SU-DHL-6 (cell line): Measurements from ENCODE around the gene ADPRHL1.

Source experiments
- H2AFZ ChIP-seq: fragments of 200-600 bp; sonication (generic); 2 replicates; pipeline ENCODE4 v1.6.1; 2014; ENCODE audit warnings: low read depth, mild to moderate bottlenecking, moderate library complexity, mixed read lengths, antibody characterized with exemption, low read length; ENCODE audit not compliant: severe bottlenecking
- H3F3A ChIP-seq: fragments of 200-600 bp; shearing (Covaris generic); 2 replicates; pipeline ENCODE4 v1.6.0; 2016; ENCODE audit warnings: antibody characterized with exemption, mild to moderate bottlenecking; ENCODE audit not compliant: insufficient read depth
- H3K27ac ChIP-seq: fragments of 200-600 bp; sonication (generic); 2 replicates; pipeline ENCODE4 v1.5.1; 2016; ENCODE audit warnings: low read depth, mild to moderate bottlenecking, low read length, moderate library complexity, mixed read lengths
- H3K27me3 ChIP-seq: fragments of 200-600 bp; sonication (generic), shearing (Covaris generic); 2 replicates; pipeline ENCODE4 v1.6.0; 2014; ENCODE audit warnings: mild to moderate bottlenecking, low read length
- H3K36me3 ChIP-seq: fragments of 200-600 bp; sonication (generic); 2 replicates; pipeline ENCODE4 v1.6.1; 2014; ENCODE audit warnings: mild to moderate bottlenecking, low read length, mixed read lengths
- H3K4me2 ChIP-seq: fragments of 300-600, 200-600 bp; shearing (Covaris generic), sonication (generic); 2 replicates; pipeline ENCODE4 v1.6.0; 2014; ENCODE audit warnings: low read length, low read depth, mild to moderate bottlenecking; ENCODE audit not compliant: poor library complexity, severe bottlenecking
- H3K4me3 ChIP-seq: fragments of 200-600 bp; sonication (generic); 2 replicates; pipeline ENCODE4 v1.5.1; 2014; ENCODE audit warnings: antibody characterized with exemption, low read length, mild to moderate bottlenecking, mixed read lengths; ENCODE audit not compliant: insufficient read depth, poor library complexity, severe bottlenecking
- H3K79me2 ChIP-seq: fragments of 200-600 bp; sonication (generic); 2 replicates; pipeline ENCODE4 v1.6.1; 2014; ENCODE audit warnings: mild to moderate bottlenecking, low read length, moderate library complexity; ENCODE audit not compliant: insufficient read depth
- H3K9ac ChIP-seq: fragments of 200-600 bp; sonication (generic); 2 replicates; pipeline ENCODE4 v1.7.0; 2014; ENCODE audit warnings: mild to moderate bottlenecking, low read length
- H3K9me2 ChIP-seq: fragments of 200-600 bp; sonication (generic); replicated peaks from 2 replicates; pipeline ENCODE4 v1.6.1; 2014; ENCODE audit warnings: low read length; ENCODE audit not compliant: insufficient read depth
- H3K9me3 ChIP-seq: fragments of 200-600 bp; sonication (generic); 2 replicates; pipeline ENCODE4 v1.6.1; 2014; ENCODE audit warnings: low read length, mixed read lengths; ENCODE audit not compliant: insufficient read depth
- H4K20me1 ChIP-seq: fragments of 200-600 bp; sonication (generic); 2 replicates; pipeline ENCODE4 v1.6.1; 2014; ENCODE audit warnings: low read depth, mild to moderate bottlenecking, antibody characterized with exemption, low read length, moderate library complexity, mixed read lengths
- EZH2phosphoT487 ChIP-seq: fragments of 200-600 bp; sonication (generic), shearing (Covaris generic); conservative IDR thresholded peaks from 2 replicates; pipeline ENCODE4 v1.6.1; 2018; ENCODE audit warnings: mild to moderate bottlenecking, antibody characterized with exemption, low read length, moderate library complexity, mixed read lengths
- TF ChIP-seq, protein P1 (sequence below): fragments of 200-600 bp; sonication (generic); IDR thresholded peaks from one replicate; pipeline ENCODE4 v1.5.1; 2017; ENCODE audit warnings: antibody characterized with exemption, mild to moderate bottlenecking, low read length, moderate library complexity; ENCODE audit not compliant: insufficient read depth, poor library complexity, severe bottlenecking

ADPRHL1 gene

DNA sequence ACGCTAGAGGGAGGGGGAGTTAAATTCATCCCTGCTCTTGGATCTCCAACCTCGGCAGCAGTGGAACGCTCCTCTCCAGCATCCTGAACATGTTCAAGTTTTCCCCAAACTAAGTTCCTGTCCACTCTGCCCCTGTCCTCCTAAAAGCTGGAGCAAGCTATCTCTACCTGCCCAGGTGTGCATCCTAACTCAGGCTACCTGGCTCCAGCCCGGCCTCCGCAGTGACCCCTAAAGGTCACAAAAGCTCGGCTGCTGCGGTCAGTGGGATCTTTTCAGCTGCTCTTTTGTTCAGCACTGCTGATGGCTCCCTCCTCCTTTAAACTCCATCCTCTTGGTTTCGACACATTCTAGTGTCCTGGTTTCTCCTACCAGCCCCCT is 35.9 kb upstream of the ADPRHL1 start:
- Histone ChIP-seq H2AFZ (no peak overlapping the region), H3K36me3 (no peaks in the 10 kb centered on the region), H3F3A (no peaks in the 10 kb centered on the region), H4K20me1 (peaks cover 3% of the 10 kb centered on the region; the same call in 1 of the 2 replicates), H3K4me3 (peak overlapping the region; percentile 84), H3K79me2 (peaks cover 67% of the 10 kb centered on the region), H3K27me3 (no peaks in the 10 kb centered on the region), H3K27ac (no peak overlapping the region), H3K9me2 (no peaks in the 10 kb centered on the region), H3K9ac (peak overlapping the region; percentile 72), H3K4me2 (peak overlapping the region; percentile 91), H3K9me3 (no peaks in the 10 kb centered on the region)
- no peak for TF ChIP-seq EZH2phosphoT487
- TF ChIP-seq, protein P1, sequence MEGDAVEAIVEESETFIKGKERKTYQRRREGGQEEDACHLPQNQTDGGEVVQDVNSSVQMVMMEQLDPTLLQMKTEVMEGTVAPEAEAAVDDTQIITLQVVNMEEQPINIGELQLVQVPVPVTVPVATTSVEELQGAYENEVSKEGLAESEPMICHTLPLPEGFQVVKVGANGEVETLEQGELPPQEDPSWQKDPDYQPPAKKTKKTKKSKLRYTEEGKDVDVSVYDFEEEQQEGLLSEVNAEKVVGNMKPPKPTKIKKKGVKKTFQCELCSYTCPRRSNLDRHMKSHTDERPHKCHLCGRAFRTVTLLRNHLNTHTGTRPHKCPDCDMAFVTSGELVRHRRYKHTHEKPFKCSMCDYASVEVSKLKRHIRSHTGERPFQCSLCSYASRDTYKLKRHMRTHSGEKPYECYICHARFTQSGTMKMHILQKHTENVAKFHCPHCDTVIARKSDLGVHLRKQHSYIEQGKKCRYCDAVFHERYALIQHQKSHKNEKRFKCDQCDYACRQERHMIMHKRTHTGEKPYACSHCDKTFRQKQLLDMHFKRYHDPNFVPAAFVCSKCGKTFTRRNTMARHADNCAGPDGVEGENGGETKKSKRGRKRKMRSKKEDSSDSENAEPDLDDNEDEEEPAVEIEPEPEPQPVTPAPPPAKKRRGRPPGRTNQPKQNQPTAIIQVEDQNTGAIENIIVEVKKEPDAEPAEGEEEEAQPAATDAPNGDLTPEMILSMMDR = no peak

DNA sequence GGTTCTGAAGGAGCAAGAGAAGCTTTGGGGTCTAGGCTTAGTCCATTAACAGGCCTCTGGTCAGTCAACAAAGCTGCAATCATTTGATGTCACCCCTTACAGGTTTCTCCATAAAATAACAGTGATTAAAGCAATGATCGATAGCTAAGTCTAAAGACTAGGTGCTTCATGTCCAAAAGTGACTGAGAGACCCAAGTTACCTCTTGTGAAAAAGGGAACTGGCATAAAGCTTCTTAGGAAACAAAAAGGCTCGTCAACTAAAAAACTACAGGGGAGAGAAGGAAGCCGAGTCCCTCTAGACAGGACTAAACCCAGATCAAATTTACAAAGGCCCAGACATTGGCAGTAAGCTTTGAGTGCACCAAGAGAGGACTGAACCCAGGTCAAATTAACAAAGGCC is 35.0 kb upstream of the ADPRHL1 start:
- Histone ChIP-seq H2AFZ (no peak overlapping the region), H3F3A (no peaks in the 10 kb centered on the region), H3K27ac (no peak overlapping the region), H3K4me3 (no peak overlapping the region), H3K4me2 (peak overlapping the region; percentile 91), H3K36me3 (no peaks in the 10 kb centered on the region), H4K20me1 (peaks cover 3% of the 10 kb centered on the region; the same call in 1 of the 2 replicates), H3K9me2 (no peaks in the 10 kb centered on the region), H3K9ac (peak overlapping the region; percentile 6; the same call in 1 of the 2 replicates), H3K27me3 (no peaks in the 10 kb centered on the region), H3K79me2 (peaks cover 76% of the 10 kb centered on the region), H3K9me3 (no peaks in the 10 kb centered on the region)
- TF ChIP-seq EZH2phosphoT487 = no peak
- TF ChIP-seq, protein P1 = no peak

DNA sequence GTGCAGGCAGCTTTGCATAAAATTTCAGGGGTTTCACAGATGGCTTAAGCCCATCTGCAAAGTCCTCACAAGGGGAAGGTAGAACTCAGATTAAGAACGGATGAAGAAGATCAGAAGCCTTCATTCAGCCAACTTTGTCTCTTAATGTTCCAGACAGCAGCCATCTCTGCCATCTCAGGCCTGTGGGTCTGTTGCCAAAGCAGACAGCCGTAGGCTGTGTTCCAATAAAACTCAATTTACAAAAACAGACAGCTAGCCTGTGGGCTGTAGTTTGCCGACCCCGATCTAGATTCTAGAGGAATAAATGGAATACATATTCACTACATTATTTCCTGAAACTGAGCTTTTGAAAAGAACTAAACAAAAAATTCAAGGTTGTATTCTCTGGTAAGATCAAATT is 33.4 kb upstream of the ADPRHL1 start:
- Histone ChIP-seq H3K9me3 (no peaks in the 10 kb centered on the region), H3K79me2 (peaks cover 88% of the 10 kb centered on the region), H3K36me3 (no peaks in the 10 kb centered on the region), H2AFZ (no peak overlapping the region), H3K27me3 (no peaks in the 10 kb centered on the region), H3F3A (peaks cover 3% of the 10 kb centered on the region; the same call in 1 of the 2 replicates), H4K20me1 (peaks cover 7% of the 10 kb centered on the region; the same call in 1 of the 2 replicates), H3K9me2 (no peaks in the 10 kb centered on the region), H3K27ac (no peak overlapping the region), H3K4me3 (no peak overlapping the region), H3K9ac (no peak overlapping the region), H3K4me2 (no peak overlapping the region)
- TF ChIP-seq, protein P1 = no peak
- no peak for TF ChIP-seq EZH2phosphoT487

DNA sequence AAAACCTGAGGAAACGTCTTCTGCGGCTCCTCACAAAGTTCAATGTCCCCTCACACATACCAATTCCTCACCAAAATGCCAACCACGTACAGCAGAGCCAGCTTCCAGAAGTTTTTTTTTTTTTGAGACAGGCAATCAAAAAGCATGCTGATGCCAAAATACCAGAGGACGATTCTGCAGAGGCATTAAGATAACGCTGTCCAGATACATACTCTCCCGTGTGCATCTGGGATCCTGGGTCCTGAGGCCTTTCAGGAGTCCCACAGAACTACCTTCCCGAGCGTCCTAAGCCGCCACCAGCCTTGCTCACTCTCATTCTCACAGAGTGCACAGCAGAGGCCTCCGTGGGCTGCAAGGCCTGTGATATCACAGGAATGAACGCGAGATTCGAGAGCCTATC is 32.3 kb upstream of the ADPRHL1 start:
- Histone ChIP-seq H4K20me1 (peaks cover 7% of the 10 kb centered on the region; the same call in 1 of the 2 replicates), H3K9me3 (no peaks in the 10 kb centered on the region)
- no peak for TF ChIP-seq EZH2phosphoT487
- TF ChIP-seq, protein P1 = no peak

More for the DNA sequence above, 32.3 kb upstream of the ADPRHL1 start:
- Histone ChIP-seq H3K79me2 (peaks cover 86% of the 10 kb centered on the region), H3K36me3 (no peaks in the 10 kb centered on the region; the same call in 1 of the 2 replicates), H3K27ac (no peak overlapping the region), H3K4me3 (no peak overlapping the region), H3F3A (peaks cover 3% of the 10 kb centered on the region; the same call in 1 of the 2 replicates), H3K27me3 (no peaks in the 10 kb centered on the region), H3K4me2 (no peak overlapping the region), H3K9ac (no peak overlapping the region), H2AFZ (no peak overlapping the region), H3K9me2 (no peaks in the 10 kb centered on the region)
